Activated CD4-positive, alpha-beta T cell treated with anti-CD3 and anti-CD28 coated beads for 36 hours (primary cell): ENCODE results near the gene RTN4RL1. TPM values are rescaled to one million over a fixed set of nuclear protein-coding genes. Genes with fewer than 3 reads are reported as not detected.

Experiments used
- ATAC-seq: fragments of 200-7000 bp; cut with Tn5 transposase; one replicate; pipeline ENCODE4 v1.10.0; 2021; ENCODE audit warnings: mild to moderate bottlenecking, moderate library complexity
- CTCF ChIA-PET: fragments of 350-600 bp; sonication (Branson Sonifier 250); formaldehyde crosslinking; loops from one replicate; lab custom pipeline; 2021; ENCODE audit warnings: antibody characterized with exemption; lab: Charles Lee
- POLR2A ChIA-PET: fragments of 350-600 bp; sonication (Branson Sonifier 250); formaldehyde crosslinking; loops from one replicate; lab custom pipeline; 2021; ENCODE audit warnings: antibody characterized with exemption, inconsistent platforms; lab: Charles Lee
- DNase-seq: peaks from one replicate; pipeline ENCODE4 v3.0.0-alpha.2; 2020
- H3K27ac Mint-ChIP-seq: one replicate; pipeline ENCODE4 v1.8.0; 2021; ENCODE audit warnings: mixed read lengths
- H3K27me3 Mint-ChIP-seq: one replicate; pipeline ENCODE4 v1.8.0; 2021; ENCODE audit warnings: mixed read lengths
- H3K36me3 Mint-ChIP-seq: one replicate; pipeline ENCODE4 v1.8.0; 2021; ENCODE audit warnings: low read depth, mixed read lengths
- H3K4me1 Mint-ChIP-seq: one replicate; pipeline ENCODE4 v1.8.0; 2021; ENCODE audit warnings: mixed read lengths
- H3K4me3 Mint-ChIP-seq: one replicate; pipeline ENCODE4 v1.8.0; 2021; ENCODE audit warnings: mild to moderate bottlenecking, moderate library complexity, mixed read lengths
- H3K9me3 Mint-ChIP-seq: one replicate; pipeline ENCODE4 v1.8.0; 2021; ENCODE audit warnings: low read depth, mixed read lengths
- intact Hi-C, 2 experiments: fragments of 100-400 bp; cut with DNase I in 1 of 2; cut with micrococcal nuclease in 1 of 2; formaldehyde crosslinking; loops; one replicate each; pipeline versions ENCODE4 v1.14.2 to v1.15.1; 2022 to 2024; cut with DNase I, micrococcal nuclease
- total RNA-seq, 2 experiments: library from RNA; stranded (reverse); gene quantifications; one replicate each; pipeline ENCODE4 v1.2.3, GENCODE V29; 2021

Gene RTN4RL1
- total RNA-seq, 2 experiments from 2014 or later: 0.11 to 0.18 TPM

DNA sequence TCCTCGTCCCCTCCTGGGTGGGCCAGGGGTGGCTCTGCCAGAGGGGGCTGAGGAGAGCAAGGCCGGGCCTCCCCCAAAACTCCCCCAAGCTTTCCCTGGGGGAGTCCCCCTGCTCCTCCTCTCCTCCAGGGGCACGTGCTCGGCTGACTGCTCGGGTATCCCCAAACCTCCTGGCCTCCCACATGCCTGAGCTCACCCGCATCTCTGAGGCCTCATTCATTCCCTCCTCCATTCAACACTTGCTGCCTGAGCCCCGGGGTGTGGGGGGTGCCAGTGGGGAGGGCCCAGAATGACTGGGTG lies 83.1 kb downstream of the RTN4RL1 start:
- Mint-ChIP-seq H3K27ac (no peak overlapping the region), H3K4me1 (no peaks in the 10 kb centered on the region), H3K27me3 (no peaks in the 10 kb centered on the region), H3K36me3 (no peaks in the 10 kb centered on the region), H3K4me3 (no peak overlapping the region), H3K9me3 (no peaks in the 10 kb centered on the region)
- ATAC-seq: no peak
- ChIA-PET CTCF (interaction anchor here (0.9 kb wide), 1 partner anchor 60 kb away, joined by 3 read pairs; no protein-coding TSS in a partner anchor), POLR2A (no interaction called here)
- DNase-seq: no peak
- intact Hi-C loops: no loop called here

- intact Hi-C loops: no loop called here
- POLR2A ChIA-PET: no interaction called here
- Mint-ChIP-seq H3K4me3 (no peak overlapping the region), H3K27ac (no peak overlapping the region), H3K27me3 (no peaks in the 10 kb centered on the region), H3K36me3 (no peaks in the 10 kb centered on the region), H3K9me3 (no peaks in the 10 kb centered on the region), H3K4me1 (no peaks in the 10 kb centered on the region)
- DNase-seq (no peak), ATAC-seq (no peak)
- CTCF ChIA-PET: interaction anchor here (0.9 kb wide), 1 partner anchor 59 kb away, joined by 3 read pairs; no protein-coding TSS in a partner anchor
These were observed 83.7 kb downstream of the RTN4RL1 start for GRCh38 chr17:1941272-1942065.

GRCh38 chr17:1940810-1941185 lies 84.3 kb downstream of the RTN4RL1 start:
- DNase-seq (no peak), ATAC-seq (no peak)
- Mint-ChIP-seq H3K4me1 (no peaks in the 10 kb centered on the region), H3K9me3 (no peaks in the 10 kb centered on the region), H3K36me3 (no peaks in the 10 kb centered on the region), H3K4me3 (no peak overlapping the region), H3K27ac (no peak overlapping the region), H3K27me3 (no peaks in the 10 kb centered on the region)
- intact Hi-C loops: no loop called here
- ChIA-PET CTCF (no interaction called here), POLR2A (no interaction called here)

- Mint-ChIP-seq H3K27ac (no peak overlapping the region), H3K36me3 (no peaks in the 10 kb centered on the region), H3K4me1 (no peaks in the 10 kb centered on the region), H3K27me3 (no peaks in the 10 kb centered on the region), H3K9me3 (no peaks in the 10 kb centered on the region), H3K4me3 (no peak overlapping the region)
- ATAC-seq (no peak), DNase-seq (no peak)
- CTCF ChIA-PET: no interaction called here
- intact Hi-C loops: no loop called here
- POLR2A ChIA-PET: no interaction called here
These were observed 84.9 kb downstream of the RTN4RL1 start for GRCh38 chr17:1939981-1940809.

GRCh38 chr17:1937461-1937860 lies 87.7 kb downstream of the RTN4RL1 start:
- no peaks in the 10 kb centered on the region for H3K9me3 Mint-ChIP-seq
- H3K27ac Mint-ChIP-seq: no peak overlapping the region
- H3K4me1 Mint-ChIP-seq: no peaks in the 10 kb centered on the region
- ChIA-PET CTCF (interaction anchor here (0.7 to 0.9 kb wide), 2 partner anchors 72 to 121 kb away, joined by 3 to 4 read pairs; no protein-coding TSS in a partner anchor), POLR2A (no interaction called here)
- DNase-seq: no peak
- no peak for ATAC-seq
- intact Hi-C loops: no loop called here
- H3K27me3 Mint-ChIP-seq: no peaks in the 10 kb centered on the region
- no peaks in the 10 kb centered on the region for H3K36me3 Mint-ChIP-seq
- no peak overlapping the region for H3K4me3 Mint-ChIP-seq

DNA sequence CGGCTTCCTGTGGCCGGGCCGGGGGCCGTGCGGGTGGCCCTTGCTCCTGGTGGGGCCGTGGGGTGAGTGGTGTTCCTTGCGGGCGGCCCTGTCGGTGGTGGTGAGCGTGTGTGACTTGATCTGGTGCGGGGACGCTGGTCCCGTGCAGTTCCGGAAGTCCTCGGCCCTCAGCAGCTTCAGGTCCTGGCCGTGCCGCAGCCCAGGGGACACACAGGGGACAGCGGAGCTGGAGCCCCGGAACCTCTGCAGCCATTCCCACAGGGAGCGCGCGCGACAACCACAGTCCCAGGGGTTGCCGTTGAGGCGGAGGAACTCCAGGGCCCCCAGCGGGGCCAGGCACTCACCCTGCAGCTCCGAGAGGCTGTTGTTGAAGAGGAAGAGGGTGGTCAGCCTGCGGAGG lies 88.4 kb downstream of the RTN4RL1 start:
- no peak for ATAC-seq
- POLR2A ChIA-PET: no interaction called here
- intact Hi-C loops: no loop called here
- Mint-ChIP-seq H3K9me3 (no peaks in the 10 kb centered on the region), H3K4me1 (no peaks in the 10 kb centered on the region), H3K27ac (no peak overlapping the region), H3K4me3 (no peak overlapping the region), H3K36me3 (no peaks in the 10 kb centered on the region), H3K27me3 (no peaks in the 10 kb centered on the region)
- CTCF ChIA-PET: no interaction called here
- DNase-seq: no peak

DNA sequence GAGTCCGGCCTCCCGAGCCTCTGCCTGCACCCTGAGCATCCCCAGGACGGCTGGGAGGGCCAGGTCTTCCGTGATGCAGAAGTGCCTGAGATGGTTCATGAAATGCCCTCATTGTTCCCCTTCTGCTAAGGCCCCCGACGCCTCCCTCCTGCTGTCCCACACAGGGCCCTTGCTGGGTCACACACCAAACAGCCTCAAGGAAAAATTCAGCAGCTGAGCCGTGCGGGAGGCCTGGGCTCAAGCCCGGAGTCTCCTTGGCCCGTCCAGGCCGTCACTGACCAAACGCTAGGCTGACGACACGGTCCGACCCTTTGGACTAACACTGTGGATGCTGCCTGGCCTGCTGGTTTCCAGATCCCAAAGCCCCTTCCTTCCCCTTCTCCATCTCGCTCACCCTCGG lies 90.2 kb downstream of the RTN4RL1 start:
- ChIA-PET CTCF (no interaction called here), POLR2A (no interaction called here)
- no peak overlapping the region for H3K4me3 Mint-ChIP-seq
- no peaks in the 10 kb centered on the region for H3K9me3 Mint-ChIP-seq
- intact Hi-C loops: no loop called here
- no peak for ATAC-seq
- H3K27me3 Mint-ChIP-seq: no peaks in the 10 kb centered on the region
- H3K27ac Mint-ChIP-seq: no peak overlapping the region
- DNase-seq: no peak
- H3K4me1 Mint-ChIP-seq: no peaks in the 10 kb centered on the region
- H3K36me3 Mint-ChIP-seq: no peaks in the 10 kb centered on the region

GRCh38 chr17:1933875-1934715 lies 91.0 kb downstream of the RTN4RL1 start:
- ATAC-seq: no peak
- no peaks in the 10 kb centered on the region for H3K4me1 Mint-ChIP-seq
- POLR2A ChIA-PET: interaction anchor here (0.6 kb wide), 1 partner anchor 359 kb away, joined by 7 read pairs; no protein-coding TSS in a partner anchor

GRCh38 chr17:1931844-1932579 lies 93.1 kb downstream of the RTN4RL1 start:
- Mint-ChIP-seq H3K9me3 (no peaks in the 10 kb centered on the region), H3K27me3 (no peaks in the 10 kb centered on the region), H3K4me1 (no peaks in the 10 kb centered on the region), H3K27ac (no peak overlapping the region), H3K4me3 (no peak overlapping the region), H3K36me3 (no peaks in the 10 kb centered on the region)
- CTCF ChIA-PET: interaction anchor here (1.0 kb wide), 1 partner anchor 13 kb away, joined by 3 read pairs; no protein-coding TSS in a partner anchor
- DNase-seq (no peak), ATAC-seq (no peak)
- POLR2A ChIA-PET: no interaction called here
- intact Hi-C loops: no loop called here

More at GRCh38 chr17:1933875-1934715, 91.0 kb downstream of the RTN4RL1 start:
- no peak overlapping the region for H3K4me3 Mint-ChIP-seq
- DNase-seq: no peak
- no peaks in the 10 kb centered on the region for H3K9me3 Mint-ChIP-seq
- H3K27me3 Mint-ChIP-seq: no peaks in the 10 kb centered on the region
- intact Hi-C loops: no loop called here
- CTCF ChIA-PET: interaction anchor here (0.7 to 1.0 kb wide), 2 partner anchors 152 to 156 kb away, joined by 3 read pairs; no protein-coding TSS in a partner anchor
- H3K27ac Mint-ChIP-seq: no peak overlapping the region
- H3K36me3 Mint-ChIP-seq: no peaks in the 10 kb centered on the region

DNA sequence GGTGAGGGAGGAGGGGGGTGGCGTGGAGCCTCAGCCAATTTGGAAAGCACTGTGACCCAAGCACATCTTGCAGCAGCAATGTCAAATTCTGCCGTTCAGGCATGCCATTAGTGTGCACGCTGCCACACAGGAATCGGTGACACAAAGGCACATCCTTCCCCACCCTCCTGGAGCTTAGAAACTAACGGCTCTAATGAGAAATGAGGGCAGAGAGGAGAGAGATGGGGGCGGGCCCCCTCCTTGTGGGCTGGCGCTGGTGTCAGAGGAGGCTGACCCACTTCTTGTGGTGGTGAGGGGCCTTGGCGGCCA lies 94.8 kb downstream of the RTN4RL1 start:
- H3K4me3 Mint-ChIP-seq: no peak overlapping the region
- CTCF ChIA-PET: no interaction called here
- no peak for DNase-seq
- no peaks in the 10 kb centered on the region for H3K4me1 Mint-ChIP-seq
- intact Hi-C loops: no loop called here
- H3K36me3 Mint-ChIP-seq: no peaks in the 10 kb centered on the region
- ATAC-seq: no peak
- H3K9me3 Mint-ChIP-seq: no peaks in the 10 kb centered on the region
- no peak overlapping the region for H3K27ac Mint-ChIP-seq
- no peaks in the 10 kb centered on the region for H3K27me3 Mint-ChIP-seq
- POLR2A ChIA-PET: no interaction called here

- H3K36me3 Mint-ChIP-seq: no peaks in the 10 kb centered on the region
- DNase-seq: no peak
- H3K4me3 Mint-ChIP-seq: no peak overlapping the region
- no peaks in the 10 kb centered on the region for H3K9me3 Mint-ChIP-seq
- H3K27ac Mint-ChIP-seq: no peak overlapping the region
- no peak for ATAC-seq
- H3K4me1 Mint-ChIP-seq: no peaks in the 10 kb centered on the region
- H3K27me3 Mint-ChIP-seq: no peaks in the 10 kb centered on the region
- POLR2A ChIA-PET: no interaction called here
- intact Hi-C loops: no loop called here
- CTCF ChIA-PET: no interaction called here
These were observed 96.2 kb downstream of the RTN4RL1 start for GRCh38 chr17:1928976-1929375.
